Neural cell (in vitro differentiated cells): ENCODE data around the gene BFSP2. TPM values are rescaled to one million over a fixed set of nuclear protein-coding genes. Genes with fewer than 3 reads are reported as not detected.

Source experiments
- H2AFZ ChIP-seq: fragments of 200-600, 300-800 bp; sonication (generic), shearing (Covaris generic); 2 replicates; pipeline ENCODE4 v1.6.0; 2014; ENCODE audit warnings: low read depth, mild to moderate bottlenecking, antibody characterized with exemption, low read length, moderate library complexity
- H3F3A ChIP-seq: fragments of 200-600 bp; shearing (Covaris generic); 2 replicates; pipeline ENCODE4 v1.6.1; 2016; ENCODE audit warnings: mild to moderate bottlenecking, moderate library complexity, mixed read lengths, antibody characterized with exemption, low read length; ENCODE audit not compliant: insufficient read depth, poor library complexity, severe bottlenecking
- H3K27ac ChIP-seq: fragments of 200-600, 300-800 bp; sonication (generic), shearing (Covaris generic); 2 replicates; pipeline ENCODE4 v1.5.1; 2014; ENCODE audit warnings: mild to moderate bottlenecking, low read length, moderate library complexity
- H3K27me3 ChIP-seq: fragments of 300-800, 200-600 bp; sonication (generic), shearing (Covaris generic); 2 replicates; pipeline ENCODE4 v1.6.0; 2014; ENCODE audit warnings: mild to moderate bottlenecking, low read depth, low read length, moderate library complexity; ENCODE audit not compliant: insufficient read depth
- H3K36me3 ChIP-seq: fragments of 300-800, 200-600 bp; sonication (generic), shearing (Covaris generic); 2 replicates; pipeline ENCODE4 v1.5.1; 2014; ENCODE audit warnings: mild to moderate bottlenecking, antibody characterized with exemption, low read length, moderate library complexity; ENCODE audit not compliant: insufficient read depth
- H3K4me2 ChIP-seq: fragments of 300-800, 200-600 bp; sonication (generic), shearing (Covaris generic); 2 replicates; pipeline ENCODE4 v1.6.0; 2014; ENCODE audit warnings: mild to moderate bottlenecking, low read length
- H3K4me3 ChIP-seq: fragments of 300-800, 200-600 bp; sonication (generic), shearing (Covaris generic); 2 replicates; pipeline ENCODE4 v1.5.1; 2014; ENCODE audit warnings: mild to moderate bottlenecking, low read length, moderate library complexity
- H3K79me2 ChIP-seq: fragments of 200-600 bp; shearing (Covaris generic); replicated peaks from 2 replicates; pipeline ENCODE4 v1.6.0; 2014; ENCODE audit warnings: mild to moderate bottlenecking, low read length, moderate library complexity; ENCODE audit not compliant: insufficient read depth
- H3K9ac ChIP-seq: fragments of 300-800, 200-600 bp; sonication (generic), shearing (Covaris generic); 2 replicates; pipeline ENCODE4 v1.6.1; 2016; ENCODE audit warnings: mild to moderate bottlenecking, low read length, mixed read lengths
- H3K9me2 ChIP-seq: fragments of 200-600 bp; shearing (Covaris generic); 2 replicates; pipeline ENCODE4 v1.6.1; 2016; ENCODE audit warnings: mild to moderate bottlenecking, low read length, mixed read lengths; ENCODE audit not compliant: insufficient read depth
- H3K9me3 ChIP-seq: fragments of 200-600, 300-800 bp; sonication (generic), shearing (Covaris generic); 2 replicates; pipeline ENCODE4 v1.6.1; 2016; ENCODE audit warnings: mild to moderate bottlenecking, mixed run types, low read length, moderate library complexity, mixed read lengths
- H4K20me1 ChIP-seq: fragments of 200-600 bp; shearing (Covaris generic); 2 replicates; pipeline ENCODE4 v1.6.1; 2016; ENCODE audit warnings: mild to moderate bottlenecking, mixed run types; ENCODE audit not compliant: insufficient read depth
- CTCF ChIP-seq: fragments of 450-650 bp; IDR thresholded peaks from 2 replicates; pipeline ENCODE4 v1.5.1; 2014; ENCODE audit warnings: antibody characterized with exemption, mild to moderate bottlenecking, moderate library complexity; ENCODE audit not compliant: poor library complexity, severe bottlenecking
- EP300 ChIP-seq: fragments of 450-650 bp; conservative IDR thresholded peaks from 2 replicates; pipeline ENCODE4 v1.6.1; 2014; ENCODE audit warnings: antibody characterized with exemption, mild to moderate bottlenecking, moderate library complexity; ENCODE audit not compliant: poor library complexity, severe bottlenecking
- EZH2 ChIP-seq: fragments of 200-600, 300-800 bp; shearing (Covaris generic), sonication (generic); IDR thresholded peaks from 2 replicates; pipeline ENCODE4 v1.6.1; 2014; ENCODE audit warnings: antibody characterized with exemption, low read length, borderline replicate concordance, mild to moderate bottlenecking; ENCODE audit not compliant: insufficient read depth, poor library complexity, severe bottlenecking
- MXI1 ChIP-seq: fragments of 450-650 bp; conservative IDR thresholded peaks from 2 replicates; pipeline ENCODE4 v1.6.1; 2014; ENCODE audit warnings: antibody characterized with exemption, mild to moderate bottlenecking; ENCODE audit not compliant: poor library complexity, severe bottlenecking
- POLR2AphosphoS5 ChIP-seq: IDR thresholded peaks from 2 replicates; pipeline ENCODE4 v1.6.1; 2012
- RAD21 ChIP-seq: fragments of 450-650 bp; conservative IDR thresholded peaks from 2 replicates; pipeline ENCODE4 v1.6.1; 2014; ENCODE audit warnings: antibody characterized with exemption, mild to moderate bottlenecking, moderate library complexity
- SMC3 ChIP-seq: fragments of 450-650 bp; conservative IDR thresholded peaks from 2 replicates; pipeline ENCODE4 v1.6.1; 2014; ENCODE audit warnings: antibody characterized with exemption, mild to moderate bottlenecking, moderate library complexity; ENCODE audit not compliant: poor library complexity
- TAF1 ChIP-seq: IDR thresholded peaks from 2 replicates; pipeline ENCODE4 v1.6.1; 2012; ENCODE audit warnings: low read depth
- polyA plus RNA-seq: library from polyadenylated mRNA; depleted of rRNA; stranded (reverse); fragments of >200 nt; gene quantifications from 2 replicates; pipeline ENCODE4 v1.2.3, GENCODE V29; 2014
- TF ChIP-seq, protein P1 (sequence below): IDR thresholded peaks from 2 replicates; pipeline ENCODE4 v1.6.1; 2012; ENCODE audit warnings: borderline replicate concordance

Gene BFSP2
- polyA plus RNA-seq, 1 donor from 2014 or later: not detected

DNA sequence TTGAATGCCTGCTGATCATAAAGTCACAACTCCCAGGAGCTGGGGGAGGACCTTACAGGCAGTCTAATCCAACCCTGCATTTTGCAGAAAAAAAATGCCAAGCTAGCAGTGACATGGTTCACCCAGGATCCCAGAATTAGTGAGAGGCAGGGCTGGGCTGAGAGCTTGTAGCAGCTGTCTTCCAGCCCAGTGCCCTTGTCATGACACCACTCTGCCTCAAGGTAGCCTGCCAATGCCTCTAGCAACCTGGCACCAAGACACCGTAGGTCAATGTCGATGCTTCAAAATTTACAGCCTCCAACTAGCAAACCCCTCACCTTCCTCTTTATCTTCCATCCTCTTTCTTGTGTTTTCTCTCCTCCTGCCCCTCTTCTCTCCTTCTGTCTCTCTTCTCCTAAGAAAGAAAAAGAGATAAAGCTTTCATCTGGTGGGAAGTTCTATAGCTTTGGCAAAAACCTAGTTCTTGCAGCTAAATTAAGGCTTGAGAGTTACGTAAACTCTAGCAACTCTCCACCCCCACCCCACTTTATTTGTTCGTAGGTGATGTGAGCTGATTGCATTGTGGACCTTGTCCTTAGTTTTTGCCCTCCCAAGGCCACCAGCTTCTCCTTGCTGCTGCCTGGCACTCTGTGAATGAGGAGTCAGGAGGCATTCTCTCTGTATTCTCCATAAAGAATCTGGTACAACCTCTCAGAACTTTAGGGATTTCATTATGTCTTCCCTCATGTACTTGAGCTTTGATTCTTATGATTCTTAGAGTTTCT is 18.3 kb upstream of the BFSP2 start:
- Histone ChIP-seq H3K4me2 (no peak overlapping the region), H3K9ac (no peak overlapping the region), H3K36me3 (no peaks in the 10 kb centered on the region), H4K20me1 (no peaks in the 10 kb centered on the region), H3K79me2 (no peaks in the 10 kb centered on the region), H3K27ac (no peak overlapping the region), H3K9me2 (no peaks in the 10 kb centered on the region), H3F3A (no peaks in the 10 kb centered on the region), H3K27me3 (no peaks in the 10 kb centered on the region), H3K4me3 (no peak overlapping the region), H2AFZ (no peak overlapping the region), H3K9me3 (no peaks in the 10 kb centered on the region)
- TF ChIP-seq POLR2AphosphoS5 (no peak), SMC3 (no peak), RAD21 (no peak), TAF1 (no peak), CTCF (no peak), EP300 (no peak)
- TF ChIP-seq, protein P1, sequence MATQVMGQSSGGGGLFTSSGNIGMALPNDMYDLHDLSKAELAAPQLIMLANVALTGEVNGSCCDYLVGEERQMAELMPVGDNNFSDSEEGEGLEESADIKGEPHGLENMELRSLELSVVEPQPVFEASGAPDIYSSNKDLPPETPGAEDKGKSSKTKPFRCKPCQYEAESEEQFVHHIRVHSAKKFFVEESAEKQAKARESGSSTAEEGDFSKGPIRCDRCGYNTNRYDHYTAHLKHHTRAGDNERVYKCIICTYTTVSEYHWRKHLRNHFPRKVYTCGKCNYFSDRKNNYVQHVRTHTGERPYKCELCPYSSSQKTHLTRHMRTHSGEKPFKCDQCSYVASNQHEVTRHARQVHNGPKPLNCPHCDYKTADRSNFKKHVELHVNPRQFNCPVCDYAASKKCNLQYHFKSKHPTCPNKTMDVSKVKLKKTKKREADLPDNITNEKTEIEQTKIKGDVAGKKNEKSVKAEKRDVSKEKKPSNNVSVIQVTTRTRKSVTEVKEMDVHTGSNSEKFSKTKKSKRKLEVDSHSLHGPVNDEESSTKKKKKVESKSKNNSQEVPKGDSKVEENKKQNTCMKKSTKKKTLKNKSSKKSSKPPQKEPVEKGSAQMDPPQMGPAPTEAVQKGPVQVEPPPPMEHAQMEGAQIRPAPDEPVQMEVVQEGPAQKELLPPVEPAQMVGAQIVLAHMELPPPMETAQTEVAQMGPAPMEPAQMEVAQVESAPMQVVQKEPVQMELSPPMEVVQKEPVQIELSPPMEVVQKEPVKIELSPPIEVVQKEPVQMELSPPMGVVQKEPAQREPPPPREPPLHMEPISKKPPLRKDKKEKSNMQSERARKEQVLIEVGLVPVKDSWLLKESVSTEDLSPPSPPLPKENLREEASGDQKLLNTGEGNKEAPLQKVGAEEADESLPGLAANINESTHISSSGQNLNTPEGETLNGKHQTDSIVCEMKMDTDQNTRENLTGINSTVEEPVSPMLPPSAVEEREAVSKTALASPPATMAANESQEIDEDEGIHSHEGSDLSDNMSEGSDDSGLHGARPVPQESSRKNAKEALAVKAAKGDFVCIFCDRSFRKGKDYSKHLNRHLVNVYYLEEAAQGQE: no peak

GRCh38 chr3:133383175-133383574 is 16.7 kb upstream of the BFSP2 start:
- H3K79me2 ChIP-seq: no peaks in the 10 kb centered on the region
- H3K4me3 ChIP-seq: no peak overlapping the region
- H3K9me3 ChIP-seq: no peaks in the 10 kb centered on the region
- no peak overlapping the region for H3K9ac ChIP-seq
- no peak for TF ChIP-seq CTCF
- TF ChIP-seq MXI1: no peak
- no peak for TF ChIP-seq EZH2
- TF ChIP-seq RAD21: no peak
- no peak for TF ChIP-seq EP300
- TF ChIP-seq, protein P1: no peak
- no peak for TF ChIP-seq SMC3
- no peak overlapping the region for H2AFZ ChIP-seq
- H3K4me2 ChIP-seq: no peak overlapping the region
- H4K20me1 ChIP-seq: no peaks in the 10 kb centered on the region
- no peaks in the 10 kb centered on the region for H3K9me2 ChIP-seq
- H3F3A ChIP-seq: no peaks in the 10 kb centered on the region
- no peaks in the 10 kb centered on the region for H3K36me3 ChIP-seq
- H3K27me3 ChIP-seq: no peaks in the 10 kb centered on the region
- H3K27ac ChIP-seq: no peak overlapping the region
